Measurements from ENCODE around the gene CISH.
A peak's percentile ranks its signal among the peaks of the same experiment; 100 is the strongest.

Gene CISH

GRCh38 chr3:50635066-50635465, 23.5 kb upstream of the CISH start:
- no peak for DNase-seq

GRCh38 chr3:50633230-50633790, 21.7 kb upstream of the CISH start:
- no peak for DNase-seq

- no peak for DNase-seq
These were observed 20.9 kb upstream of the CISH start for GRCh38 chr3:50632450-50632849.

- DNase-seq = no peak
These were observed 19.3 kb upstream of the CISH start for GRCh38 chr3:50630877-50631276.

- DNase-seq = no peak
These were observed 18.8 kb upstream of the CISH start for GRCh38 chr3:50630394-50630793.

GRCh38 chr3:50628601-50629000, 17.0 kb upstream of the CISH start:
- DNase-seq = no peak

- no peak for DNase-seq
These were observed 16.0 kb upstream of the CISH start for GRCh38 chr3:50627407-50628051.

GRCh38 chr3:50626401-50626800, 14.8 kb upstream of the CISH start:
- DNase-seq = no peak

- DNase-seq = no peak
These were observed 13.9 kb upstream of the CISH start for GRCh38 chr3:50625231-50626182.

GRCh38 chr3:50624634-50625033, 13.1 kb upstream of the CISH start:
- no peak for DNase-seq

- DNase-seq = peak; percentile 53
These were observed 12.4 kb upstream of the CISH start for GRCh38 chr3:50623840-50624474.

- no peak for DNase-seq
These were observed 11.3 kb upstream of the CISH start for GRCh38 chr3:50622881-50623280.

GRCh38 chr3:50620820-50621219, 9.2 kb upstream of the CISH start:
- no peak for DNase-seq

- no peak for DNase-seq
These were observed 8.8 kb upstream of the CISH start for GRCh38 chr3:50620420-50620819.

- DNase-seq = peak; percentile 22
These were observed 6.4 kb upstream of the CISH start for GRCh38 chr3:50617911-50618481.

- DNase-seq = peak; percentile 49
These were observed 5.7 kb upstream of the CISH start, which contains the start of gene MAPKAPK3 for GRCh38 chr3:50617096-50617791. MAPKAPK3 (plus strand) TSS chr3:50617151; CDS start chr3:50617566, 415 bp downstream.

- DNase-seq = peak; percentile 96
These were observed 5.2 kb upstream of the CISH start for GRCh38 chr3:50616770-50617095.

GRCh38 chr3:50616003-50616769, 4.6 kb upstream of the CISH start:
- DNase-seq = peak; percentile 85

GRCh38 chr3:50615190-50615589, 3.6 kb upstream of the CISH start:
- no peak for DNase-seq

GRCh38 chr3:50612970-50613846, 1.6 kb upstream of the CISH start:
- DNase-seq = no peak
